HEK293T (cell line): ENCODE data around the gene ADK.

Experiments used
- BHLHE40 ChIP-seq: fragments of 450-650 bp; IDR thresholded peaks from 2 replicates; pipeline ENCODE4 v1.6.1; 2016; ENCODE audit warnings: mild to moderate bottlenecking, moderate library complexity, borderline replicate concordance
- FOXA1 ChIP-seq: fragments of 450-650 bp; IDR thresholded peaks from 2 replicates; pipeline ENCODE4 v1.6.1; 2016; ENCODE audit warnings: mild to moderate bottlenecking
- FOXM1 ChIP-seq: fragments of 450-650 bp; IDR thresholded peaks from 2 replicates; pipeline ENCODE4 v1.6.1; 2017; ENCODE audit warnings: mild to moderate bottlenecking, borderline replicate concordance
- L3MBTL2 ChIP-seq: fragments of 450-650 bp; conservative IDR thresholded peaks from 2 replicates; pipeline ENCODE4 v1.6.1; 2016; ENCODE audit warnings: mild to moderate bottlenecking
- TARDBP ChIP-seq: fragments of 450-650 bp; IDR thresholded peaks from 2 replicates; pipeline ENCODE4 v1.6.1; 2016
- TF ChIP-seq, protein P1 (sequence below): fragments of 450-650 bp; IDR thresholded peaks from 2 replicates; pipeline ENCODE4 v1.6.1; 2016

- TF ChIP-seq BHLHE40 (no peak), FOXA1 (no peak), TARDBP (no peak), L3MBTL2 (no peak), FOXM1 (no peak)
- TF ChIP-seq, protein P1, sequence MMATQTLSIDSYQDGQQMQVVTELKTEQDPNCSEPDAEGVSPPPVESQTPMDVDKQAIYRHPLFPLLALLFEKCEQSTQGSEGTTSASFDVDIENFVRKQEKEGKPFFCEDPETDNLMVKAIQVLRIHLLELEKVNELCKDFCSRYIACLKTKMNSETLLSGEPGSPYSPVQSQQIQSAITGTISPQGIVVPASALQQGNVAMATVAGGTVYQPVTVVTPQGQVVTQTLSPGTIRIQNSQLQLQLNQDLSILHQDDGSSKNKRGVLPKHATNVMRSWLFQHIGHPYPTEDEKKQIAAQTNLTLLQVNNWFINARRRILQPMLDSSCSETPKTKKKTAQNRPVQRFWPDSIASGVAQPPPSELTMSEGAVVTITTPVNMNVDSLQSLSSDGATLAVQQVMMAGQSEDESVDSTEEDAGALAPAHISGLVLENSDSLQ: no peak
These were observed 431.5 kb downstream of the ADK start for GRCh38 chr10:74582566-74582965.
